Smooth muscle cell (in vitro differentiated cells): ENCODE measurements around the gene SDCBP2. TPM values are rescaled to one million over a fixed set of nuclear protein-coding genes. Genes with fewer than 3 reads are reported as not detected.
"Not testable (repeated sequence)": the region's sequence is repeated elsewhere in the genome, so short reads cannot be mapped to it uniquely, and the experiment has no call there.

Experiments
- DNase-seq: peaks from one replicate; lab custom pipeline; 2025; ENCODE audit not compliant: unreplicated experiment; lab: John Stamatoyannopoulos, UW
- H2AFZ ChIP-seq: fragments of 200-600 bp; sonication (generic); 2 replicates; pipeline ENCODE4 v1.6.0; 2016; ENCODE audit warnings: antibody characterized with exemption, low read depth, mild to moderate bottlenecking
- H3F3A ChIP-seq: fragments of 200-600 bp; sonication (generic); 2 replicates; pipeline ENCODE4 v1.6.0; 2017; ENCODE audit warnings: antibody characterized with exemption, low read depth
- H3K27ac ChIP-seq: fragments of 200-600 bp; sonication (generic); 2 replicates; pipeline ENCODE4 v1.5.1; 2016; ENCODE audit warnings: low read depth, mild to moderate bottlenecking
- H3K27me3 ChIP-seq: fragments of 200-600 bp; sonication (generic); 2 replicates; pipeline ENCODE4 v1.6.1; 2016; ENCODE audit warnings: low read depth, mild to moderate bottlenecking
- H3K36me3 ChIP-seq: fragments of 200-600 bp; sonication (generic); 2 replicates; pipeline ENCODE4 v1.5.1; 2016; ENCODE audit warnings: low read depth
- H3K4me1 ChIP-seq: fragments of 200-600 bp; sonication (generic); 2 replicates; pipeline ENCODE4 v1.5.1; 2016; ENCODE audit warnings: low read depth
- H3K4me2 ChIP-seq: fragments of 200-600 bp; sonication (generic); 2 replicates; pipeline ENCODE4 v1.6.0; 2016; ENCODE audit warnings: mild to moderate bottlenecking
- H3K4me3 ChIP-seq: fragments of 200-600 bp; sonication (generic); 2 replicates; pipeline ENCODE4 v1.5.1; 2016; ENCODE audit warnings: mild to moderate bottlenecking
- H3K79me2 ChIP-seq: fragments of 200-600 bp; sonication (generic); 2 replicates; pipeline ENCODE4 v1.6.0; 2016; ENCODE audit warnings: low read depth, mild to moderate bottlenecking
- H3K9ac ChIP-seq: fragments of 200-600 bp; sonication (generic); 2 replicates; pipeline ENCODE4 v1.6.0; 2016; ENCODE audit warnings: low read depth
- H3K9me3 ChIP-seq: fragments of 200-600 bp; sonication (generic); replicated peaks from 2 replicates; pipeline ENCODE4 v1.5.1; 2016; ENCODE audit warnings: low read depth
- H4K20me1 ChIP-seq: fragments of 200-600 bp; sonication (generic); 2 replicates; pipeline ENCODE4 v1.6.0; 2016; ENCODE audit warnings: low read depth
- CTCF ChIP-seq: fragments of 200-600 bp; sonication (generic); IDR thresholded peaks from 2 replicates; pipeline ENCODE4 v1.5.1; 2017; ENCODE audit warnings: borderline replicate concordance, mild to moderate bottlenecking, antibody characterized with exemption; ENCODE audit not compliant: insufficient read depth, poor library complexity, severe bottlenecking
- WGBS: methylation state at CpG from one replicate; pipeline ENCODE4 v1.1.7; 2016; ENCODE audit warnings: low lambda C conversion rate; 5-methylcytosine and 5-hydroxymethylcytosine counted together
- polyA plus RNA-seq: library from polyadenylated mRNA; unstranded; fragments of >200 nt; fragmentation: Nextera tagmentation; extraction: Ambion mirVana; gene quantifications from 2 replicates; pipeline ENCODE4 v1.2.1, GENCODE V29; 2016
- total RNA-seq: library from RNA; depleted of rRNA; stranded (reverse); fragments of >200 nt; gene quantifications from 2 replicates; pipeline ENCODE4 v1.2.3, GENCODE V29; 2014

SDCBP2 gene
- total and polyA plus RNA-seq, 2 experiments from 2014 or later = 3.6 to 4.7 TPM

GRCh38 chr20:1345030-1345755 is 16.3 kb upstream of the SDCBP2 start:
- H3K27ac ChIP-seq = no peak overlapping the region
- WGBS = 94% methylated on average over 4 of the region's 4 CpGs
- no peaks in the 10 kb centered on the region for H3K4me1 ChIP-seq
- no peak overlapping the region for H2AFZ ChIP-seq
- no peaks in the 10 kb centered on the region for H3K79me2 ChIP-seq
- no peak overlapping the region for H3K4me2 ChIP-seq
- H3K9ac ChIP-seq = no peak overlapping the region
- H3K4me3 ChIP-seq = no peak overlapping the region
- H4K20me1 ChIP-seq = peaks cover 19% of the 10 kb centered on the region
- DNase-seq = no peak
- H3K36me3 ChIP-seq = no peaks in the 10 kb centered on the region
- no peaks in the 10 kb centered on the region for H3K27me3 ChIP-seq
- H3F3A ChIP-seq = peaks cover 4% of the 10 kb centered on the region
- no peaks in the 10 kb centered on the region for H3K9me3 ChIP-seq
- TF ChIP-seq CTCF = no peak

- not testable (repeated sequence) for DNase-seq, H2AFZ ChIP-seq, H3K4me3 ChIP-seq, H3K27ac ChIP-seq, H3K4me1 ChIP-seq, H3F3A ChIP-seq, H3K9ac ChIP-seq, H3K9me3 ChIP-seq, H3K36me3 ChIP-seq, H3K27me3 ChIP-seq, H3K79me2 ChIP-seq, H3K4me2 ChIP-seq
- 92% methylated on average over 8 of the region's 8 CpGs for WGBS
- H4K20me1 ChIP-seq = peaks cover 25% of the 10 kb centered on the region
Measured at GRCh38 chr20:1343446-1344124, 14.6 kb upstream of the SDCBP2 start.

GRCh38 chr20:1341561-1342265 is 12.8 kb upstream of the SDCBP2 start:
- Histone ChIP-seq H3K9me3 (no peaks in the 10 kb centered on the region), H3K4me3 (no peak overlapping the region), H3K27me3 (no peaks in the 10 kb centered on the region), H3K9ac (peak overlapping the region; percentile 10), H3F3A (peaks cover 4% of the 10 kb centered on the region), H3K36me3 (no peaks in the 10 kb centered on the region), H3K79me2 (no peaks in the 10 kb centered on the region), H3K4me1 (no peaks in the 10 kb centered on the region), H2AFZ (no peak overlapping the region), H3K4me2 (no peak overlapping the region), H3K27ac (peak overlapping the region; percentile 13), H4K20me1 (peaks cover 25% of the 10 kb centered on the region)
- no peak for DNase-seq
- 95% methylated on average over 5 of the region's 5 CpGs for WGBS
- TF ChIP-seq CTCF = no peak

- Histone ChIP-seq H2AFZ (no peak overlapping the region), H3K9me3 (no peaks in the 10 kb centered on the region), H3F3A (peaks cover 4% of the 10 kb centered on the region), H3K79me2 (no peaks in the 10 kb centered on the region), H3K4me2 (no peak overlapping the region), H3K27me3 (no peaks in the 10 kb centered on the region), H3K4me3 (no peak overlapping the region), H3K9ac (no peak overlapping the region), H4K20me1 (peaks cover 32% of the 10 kb centered on the region), H3K4me1 (no peaks in the 10 kb centered on the region), H3K27ac (no peak overlapping the region), H3K36me3 (no peaks in the 10 kb centered on the region)
- WGBS = 99% methylated on average over 4 of the region's 4 CpGs
- no peak for TF ChIP-seq CTCF
- DNase-seq = no peak
Measured at GRCh38 chr20:1338801-1339200, 9.9 kb upstream of the SDCBP2 start.
